Testis (tissue), 2 donors: ENCODE measurements around the gene WDR83.

ENCODE experiments used
- POLR2A ChIP-seq: fragments of 450-650 bp; IDR thresholded peaks from one replicate; pipeline ENCODE4 v1.6.1; 2017; ENCODE audit warnings: antibody characterized with exemption, mild to moderate bottlenecking, moderate library complexity
- TF ChIP-seq, protein P1 (sequence below), 3 experiments: fragments of 450-650 bp in 2 of 3; fragments of 200-600 bp in 1 of 3; sonication (generic) in 1 of 3; IDR thresholded peaks; one replicate each; pipeline ENCODE4 v1.5.1; 2016 to 2019; ENCODE audit warnings: antibody characterized with exemption in 3 of 3, mild to moderate bottlenecking in 2 of 3, moderate library complexity in 1 of 3

DNA sequence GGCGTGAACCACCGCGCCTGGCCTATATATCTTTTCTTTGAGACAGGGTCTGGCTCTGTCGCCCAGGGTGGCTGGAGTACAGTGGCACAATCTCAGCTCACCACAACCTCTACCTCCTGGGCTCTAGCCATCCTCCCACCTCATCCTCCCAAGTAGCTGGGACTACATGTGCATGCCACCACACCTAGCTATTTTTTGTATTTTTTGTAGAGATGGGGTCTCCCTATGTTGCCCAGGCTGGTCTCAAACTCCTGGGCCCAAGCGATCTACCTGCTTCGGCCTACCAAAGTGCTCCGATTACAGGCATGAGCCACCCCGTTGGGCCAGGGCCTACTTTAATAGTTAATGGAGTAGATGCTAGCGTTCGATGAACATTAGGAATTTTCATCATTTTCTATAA, 53.7 kb downstream of the WDR83 start:
- TF ChIP-seq POLR2A: no peak
- TF ChIP-seq, protein P1, sequence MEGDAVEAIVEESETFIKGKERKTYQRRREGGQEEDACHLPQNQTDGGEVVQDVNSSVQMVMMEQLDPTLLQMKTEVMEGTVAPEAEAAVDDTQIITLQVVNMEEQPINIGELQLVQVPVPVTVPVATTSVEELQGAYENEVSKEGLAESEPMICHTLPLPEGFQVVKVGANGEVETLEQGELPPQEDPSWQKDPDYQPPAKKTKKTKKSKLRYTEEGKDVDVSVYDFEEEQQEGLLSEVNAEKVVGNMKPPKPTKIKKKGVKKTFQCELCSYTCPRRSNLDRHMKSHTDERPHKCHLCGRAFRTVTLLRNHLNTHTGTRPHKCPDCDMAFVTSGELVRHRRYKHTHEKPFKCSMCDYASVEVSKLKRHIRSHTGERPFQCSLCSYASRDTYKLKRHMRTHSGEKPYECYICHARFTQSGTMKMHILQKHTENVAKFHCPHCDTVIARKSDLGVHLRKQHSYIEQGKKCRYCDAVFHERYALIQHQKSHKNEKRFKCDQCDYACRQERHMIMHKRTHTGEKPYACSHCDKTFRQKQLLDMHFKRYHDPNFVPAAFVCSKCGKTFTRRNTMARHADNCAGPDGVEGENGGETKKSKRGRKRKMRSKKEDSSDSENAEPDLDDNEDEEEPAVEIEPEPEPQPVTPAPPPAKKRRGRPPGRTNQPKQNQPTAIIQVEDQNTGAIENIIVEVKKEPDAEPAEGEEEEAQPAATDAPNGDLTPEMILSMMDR (IDR thresholded peaks at IDR 0.05): no peak
